B cell (primary cell): ENCODE measurements around the gene CDK18. TPM values are rescaled to one million over a fixed set of nuclear protein-coding genes. Genes with fewer than 3 reads are reported as not detected.

Source experiments
- ATAC-seq: fragments of 200-7000 bp; cut with Tn5 transposase; one replicate; pipeline ENCODE4 v1.10.0; 2021; ENCODE audit warnings: low read depth, mild to moderate bottlenecking, moderate number of reproducible peaks, moderate library complexity
- CTCF ChIA-PET: fragments of 350-600 bp; sonication (Branson Sonifier 250); formaldehyde crosslinking; loops from one replicate; lab custom pipeline; 2021; ENCODE audit warnings: antibody characterized with exemption, inconsistent platforms; lab: Charles Lee
- POLR2A ChIA-PET: fragments of 350-600 bp; sonication (Branson Sonifier 250); formaldehyde crosslinking; loops from one replicate; lab custom pipeline; 2021; ENCODE audit warnings: antibody characterized with exemption; lab: Charles Lee
- DNase-seq: peaks from one replicate; pipeline ENCODE4 v3.0.0; 2013
- H2AFZ ChIP-seq: 2 replicates; pipeline ENCODE4 v1.6.1; 2012; ENCODE audit warnings: mild to moderate bottlenecking, low read depth, low read length; ENCODE audit not compliant: insufficient read depth, poor library complexity, severe bottlenecking
- H3K27ac ChIP-seq, 2 donors: 1 replicate in 1 of 2; 2 replicates in 1 of 2; pipeline ENCODE4 v1.5.1; 2012 to 2013; ENCODE audit warnings: low read length in 2 of 2, mild to moderate bottlenecking in 2 of 2, moderate library complexity in 1 of 2
- H3K27me3 ChIP-seq, 4 experiments: fragments of 200-600 bp in 1 of 4; sonication (generic) in 1 of 4; replicated peaks in 1 of 4; 1 replicate in 2 of 4; 2 replicates in 2 of 4; pipeline versions ENCODE4 v1.6.1 to v1.7.0; 2013 to 2016; ENCODE audit warnings: low read length in 3 of 4, mild to moderate bottlenecking in 2 of 4, mixed read lengths in 1 of 4, moderate library complexity in 1 of 4; ENCODE audit not compliant: insufficient read depth in 4 of 4, control insufficient read depth in 3 of 4; ENCODE audit errors: control extremely low read depth in 1 of 4
- H3K36me3 ChIP-seq, 2 experiments: replicated peaks in 1 of 2; 1 replicate in 1 of 2; 2 replicates in 1 of 2; pipeline versions ENCODE4 v1.6.1 to v1.7.1; 2013; ENCODE audit warnings: low read length in 1 of 2; ENCODE audit not compliant: insufficient read depth in 2 of 2, control insufficient read depth in 1 of 2; ENCODE audit errors: control extremely low read depth in 1 of 2, extremely low read depth in 1 of 2
- H3K4me1 ChIP-seq, 2 donors: fragments of 200-600 bp in 1 of 2; sonication (generic) in 1 of 2; 1 replicate in 1 of 2; 2 replicates in 1 of 2; pipeline versions ENCODE4 v1.5.1 to v1.6.1; 2013 to 2017; ENCODE audit warnings: low read length in 2 of 2; ENCODE audit not compliant: control insufficient read depth in 2 of 2, insufficient read depth in 2 of 2
- H3K4me2 ChIP-seq: replicated peaks from 2 replicates; pipeline ENCODE3; 2012; ENCODE audit warnings: mild to moderate bottlenecking, low read depth, low read length; ENCODE audit not compliant: poor library complexity, severe bottlenecking
- H3K4me3 ChIP-seq, 5 experiments: fragments of 200-600 bp in 1 of 5; sonication (generic) in 1 of 5; 1 replicate in 3 of 5; 2 replicates in 2 of 5; pipeline versions ENCODE4 v1.5.1 to v1.7.0; 2011 to 2016; ENCODE audit warnings: low read length in 4 of 5, mild to moderate bottlenecking in 4 of 5, low read depth in 2 of 5, control low read depth in 1 of 5, moderate library complexity in 1 of 5; ENCODE audit not compliant: insufficient read depth in 1 of 5; ENCODE audit errors: control extremely low read depth in 1 of 5, extremely low read depth in 1 of 5
- H3K79me2 ChIP-seq: fragments of 200-600 bp; sonication (generic); one replicate; pipeline ENCODE4 v1.6.0; 2016; ENCODE audit warnings: low read length; ENCODE audit not compliant: control insufficient read depth, insufficient read depth
- H3K9ac ChIP-seq: fragments of 200-600 bp; sonication (generic); 2 replicates; pipeline ENCODE4 v1.6.1; 2017; ENCODE audit warnings: mild to moderate bottlenecking, low read length, moderate library complexity
- H3K9me3 ChIP-seq, 3 donors: one replicate each; pipeline versions ENCODE4 v1.6.1 to v1.7.1; 2013; ENCODE audit warnings: low read length in 2 of 3; ENCODE audit not compliant: control insufficient read depth in 2 of 3, insufficient read depth in 1 of 3; ENCODE audit errors: control extremely low read depth in 1 of 3
- H4K20me1 ChIP-seq: 2 replicates; pipeline ENCODE4 v1.6.0; 2012; ENCODE audit warnings: mild to moderate bottlenecking, low read length; ENCODE audit not compliant: insufficient read depth, control insufficient read depth, poor library complexity, severe bottlenecking
- H3K27ac Mint-ChIP-seq: one replicate; pipeline ENCODE4 v1.8.0; 2021; ENCODE audit warnings: mixed read lengths
- H3K27me3 Mint-ChIP-seq: one replicate; pipeline ENCODE4 v1.8.0; 2021; ENCODE audit warnings: mixed read lengths
- H3K4me1 Mint-ChIP-seq: one replicate; pipeline ENCODE4 v1.8.0; 2021; ENCODE audit warnings: mixed read lengths
- H3K4me3 Mint-ChIP-seq: one replicate; pipeline ENCODE4 v1.8.0; 2021; ENCODE audit warnings: mixed read lengths
- H3K9me3 Mint-ChIP-seq: one replicate; pipeline ENCODE4 v1.8.0; 2022; ENCODE audit warnings: mixed read lengths; ENCODE audit not compliant: insufficient read depth
- CTCF ChIP-seq: fragments of 200-600 bp; IDR thresholded peaks from one replicate; pipeline ENCODE4 v1.8.0; 2022; ENCODE audit warnings: antibody characterized with exemption, mild to moderate bottlenecking
- EZH2 ChIP-seq: IDR thresholded peaks from 2 replicates; pipeline ENCODE4 v1.6.1; 2012; ENCODE audit warnings: borderline replicate concordance, low read depth, mild to moderate bottlenecking, moderate library complexity, low read length; ENCODE audit not compliant: insufficient read depth, poor library complexity, severe bottlenecking
- WGBS: methylation state at CpG from one replicate; pipeline ENCODE4 v1.1.5; 2013; ENCODE audit warnings: missing lambda C conversion rate; ENCODE audit not compliant: insufficient coverage; 5-methylcytosine and 5-hydroxymethylcytosine counted together
- intact Hi-C: fragments of 100-400 bp; cut with micrococcal nuclease; formaldehyde crosslinking; loops from one replicate; pipeline ENCODE4 v1.10.0; 2022
- polyA plus RNA-seq: library from polyadenylated mRNA; depleted of rRNA; stranded (reverse); fragments of >200 nt; gene quantifications from 2 replicates; pipeline ENCODE4 v1.2.3, GENCODE V29; 2012
- total RNA-seq, 2 donors: library from RNA; stranded (reverse); fragments of 120-200 nt in 1 of 2; gene quantifications; 1 replicate in 1 of 2; 2 replicates in 1 of 2; pipeline versions ENCODE4 v1.2.3 to v1.2.4, GENCODE V29; 2013 to 2022

Gene CDK18
- total and polyA plus RNA-seq, 2 donors (not counting 1 experiment from before 2014, with no cell fraction given), result 3.8 to 4.7 TPM

- Mint-ChIP-seq H3K27ac (no peak overlapping the region), H3K4me1 (no peaks in the 10 kb centered on the region), H3K9me3 (no peaks in the 10 kb centered on the region), H3K4me3 (no peak overlapping the region), H3K27me3 (peaks cover 19% of the 10 kb centered on the region)
- Histone ChIP-seq H3K4me1 (no peaks in the 10 kb centered on the region), H3K9me3 (no peaks in the 10 kb centered on the region), H3K9ac (no peak overlapping the region), H3K79me2 (no peaks in the 10 kb centered on the region), H3K27ac (no peak overlapping the region), H3K4me2 (no peak overlapping the region), H3K36me3 (no peaks in the 10 kb centered on the region), H4K20me1 (no peaks in the 10 kb centered on the region), H3K27me3 (peaks cover 0 to 16% (median 2%) of the 10 kb centered on the region in 4 experiments), H3K4me3 (no peak overlapping the region), H2AFZ (no peak overlapping the region)
- POLR2A ChIA-PET, result no interaction called here
- WGBS, result 71% methylated on average over 3 of the region's 3 CpGs
- TF ChIP-seq EZH2, result no peak
- no peak for TF ChIP-seq CTCF
- ATAC-seq, result no peak
- no peak for DNase-seq
- intact Hi-C loops, result no loop called here
- CTCF ChIA-PET, result no interaction called here
Measured at GRCh38 chr1:205576011-205576410, 71.5 kb downstream of the CDK18 start.

- Histone ChIP-seq H3K79me2 (no peaks in the 10 kb centered on the region), H3K4me3 (no peak overlapping the region), H3K36me3 (no peaks in the 10 kb centered on the region), H3K9me3 (no peaks in the 10 kb centered on the region), H3K27me3 (peaks cover 0 to 13% (median 2%) of the 10 kb centered on the region in 4 experiments), H3K9ac (no peak overlapping the region), H3K27ac (no peak overlapping the region), H4K20me1 (no peaks in the 10 kb centered on the region), H3K4me1 (peaks cover 5 to 9% of the 10 kb centered on the region in 2 donors), H3K4me2 (no peak overlapping the region), H2AFZ (no peak overlapping the region)
- H3K4me1 Mint-ChIP-seq, result peaks cover 4% of the 10 kb centered on the region
- H3K27ac Mint-ChIP-seq, result no peak overlapping the region
- TF ChIP-seq CTCF (no peak), EZH2 (no peak)
- H3K27me3 Mint-ChIP-seq, result peaks cover 10% of the 10 kb centered on the region
- ChIA-PET POLR2A (interaction anchor here (0.5 kb wide), 1 partner anchor 264 kb away, joined by 3 read pairs; no protein-coding TSS in a partner anchor), CTCF (no interaction called here)
- DNase-seq (no peak), ATAC-seq (no peak)
- H3K9me3 Mint-ChIP-seq, result no peaks in the 10 kb centered on the region
- 88% methylated on average over 21 of the region's 22 CpGs for WGBS
- H3K4me3 Mint-ChIP-seq, result no peak overlapping the region
- intact Hi-C loops, result no loop called here
Measured at GRCh38 chr1:205576805-205577761, 72.6 kb downstream of the CDK18 start.
